Nephron progenitor cell (in vitro differentiated cells): ENCODE results near the gene ST13.
"Not testable (repeated sequence)": the region's sequence is repeated elsewhere in the genome, so short reads cannot be mapped to it uniquely, and the experiment has no call there.

Experiments
- DNase-seq: peaks from one replicate; pipeline ENCODE4 v3.0.0; 2021
- H3K27ac Mint-ChIP-seq: 2 replicates; pipeline ENCODE4 v1.8.0; 2021; ENCODE audit warnings: mild to moderate bottlenecking, moderate library complexity, mixed read lengths
- H3K27me3 Mint-ChIP-seq: 2 replicates; pipeline ENCODE4 v1.8.0; 2021; ENCODE audit warnings: mild to moderate bottlenecking, low read depth, mixed read lengths; ENCODE audit not compliant: poor library complexity
- H3K36me3 Mint-ChIP-seq: 2 replicates; pipeline ENCODE4 v1.8.0; 2021; ENCODE audit warnings: low read depth, mixed read lengths
- H3K4me1 Mint-ChIP-seq: 2 replicates; pipeline ENCODE4 v1.8.0; 2021; ENCODE audit warnings: mixed read lengths
- H3K4me3 Mint-ChIP-seq: 2 replicates; pipeline ENCODE4 v1.8.0; 2021; ENCODE audit warnings: mild to moderate bottlenecking, moderate library complexity, mixed read lengths
- H3K9me3 Mint-ChIP-seq: 2 replicates; pipeline ENCODE4 v1.8.0; 2021; ENCODE audit warnings: mild to moderate bottlenecking, moderate library complexity, mixed read lengths
- TF ChIP-seq, protein P1 (sequence below): fragments of 200-600 bp; sonication (generic); IDR thresholded peaks from 2 replicates; pipeline ENCODE4 v1.5.0; 2021; ENCODE audit warnings: antibody characterized with exemption

ST13 gene

DNA sequence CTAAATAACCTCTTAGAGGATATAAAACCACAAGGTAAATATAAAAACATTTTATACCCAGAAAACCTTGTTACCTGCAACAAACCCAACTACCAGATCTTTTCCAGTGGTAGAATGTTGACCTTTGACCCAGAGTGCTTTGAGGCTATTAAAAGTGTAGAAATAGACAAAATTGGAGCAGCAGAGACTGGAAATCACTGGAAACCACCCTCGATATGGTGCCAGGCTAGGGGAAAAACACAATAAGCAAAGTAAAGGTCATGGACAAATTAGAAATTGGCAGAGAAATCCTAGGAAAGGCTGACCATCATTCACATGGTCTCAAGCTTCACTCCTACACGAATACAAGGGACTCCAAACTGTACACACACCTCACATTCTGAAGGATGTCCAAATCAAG, 64.0 kb downstream of the ST13 start:
- H3K4me3 Mint-ChIP-seq, result no peak overlapping the region
- H3K9me3 Mint-ChIP-seq, result no peaks in the 10 kb centered on the region
- DNase-seq, result no peak
- H3K36me3 Mint-ChIP-seq, result peaks cover 63% of the 10 kb centered on the region
- H3K4me1 Mint-ChIP-seq, result no peaks in the 10 kb centered on the region
- H3K27ac Mint-ChIP-seq, result no peak overlapping the region
- no peaks in the 10 kb centered on the region for H3K27me3 Mint-ChIP-seq
- TF ChIP-seq, protein P1, sequence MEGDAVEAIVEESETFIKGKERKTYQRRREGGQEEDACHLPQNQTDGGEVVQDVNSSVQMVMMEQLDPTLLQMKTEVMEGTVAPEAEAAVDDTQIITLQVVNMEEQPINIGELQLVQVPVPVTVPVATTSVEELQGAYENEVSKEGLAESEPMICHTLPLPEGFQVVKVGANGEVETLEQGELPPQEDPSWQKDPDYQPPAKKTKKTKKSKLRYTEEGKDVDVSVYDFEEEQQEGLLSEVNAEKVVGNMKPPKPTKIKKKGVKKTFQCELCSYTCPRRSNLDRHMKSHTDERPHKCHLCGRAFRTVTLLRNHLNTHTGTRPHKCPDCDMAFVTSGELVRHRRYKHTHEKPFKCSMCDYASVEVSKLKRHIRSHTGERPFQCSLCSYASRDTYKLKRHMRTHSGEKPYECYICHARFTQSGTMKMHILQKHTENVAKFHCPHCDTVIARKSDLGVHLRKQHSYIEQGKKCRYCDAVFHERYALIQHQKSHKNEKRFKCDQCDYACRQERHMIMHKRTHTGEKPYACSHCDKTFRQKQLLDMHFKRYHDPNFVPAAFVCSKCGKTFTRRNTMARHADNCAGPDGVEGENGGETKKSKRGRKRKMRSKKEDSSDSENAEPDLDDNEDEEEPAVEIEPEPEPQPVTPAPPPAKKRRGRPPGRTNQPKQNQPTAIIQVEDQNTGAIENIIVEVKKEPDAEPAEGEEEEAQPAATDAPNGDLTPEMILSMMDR, result no peak

DNA sequence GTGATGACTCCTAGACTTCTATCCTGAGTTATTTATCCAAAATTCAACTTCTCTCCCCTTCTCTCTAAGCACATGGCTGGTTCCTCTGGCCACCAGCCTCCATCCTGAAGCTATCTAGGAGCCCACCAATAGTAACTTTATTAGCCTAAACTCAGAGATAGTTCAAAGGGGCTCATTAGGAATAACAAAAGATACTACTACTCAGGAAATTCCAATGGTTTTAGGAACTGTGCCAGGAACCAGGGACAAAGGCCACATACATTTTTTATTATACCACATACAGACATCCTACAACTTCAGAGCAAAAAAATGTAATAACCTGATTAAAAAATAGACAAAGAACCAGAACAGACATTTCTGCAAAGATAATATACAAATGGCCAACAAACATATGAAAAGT, 65.2 kb downstream of the ST13 start:
- H3K9me3 Mint-ChIP-seq, result no peaks in the 10 kb centered on the region
- no peak overlapping the region for H3K4me3 Mint-ChIP-seq
- peaks cover 65% of the 10 kb centered on the region for H3K36me3 Mint-ChIP-seq
- TF ChIP-seq, protein P1, result no peak
- H3K27ac Mint-ChIP-seq, result peak overlapping the region; percentile 5
- H3K4me1 Mint-ChIP-seq, result no peaks in the 10 kb centered on the region
- no peak for DNase-seq
- H3K27me3 Mint-ChIP-seq, result no peaks in the 10 kb centered on the region

DNA sequence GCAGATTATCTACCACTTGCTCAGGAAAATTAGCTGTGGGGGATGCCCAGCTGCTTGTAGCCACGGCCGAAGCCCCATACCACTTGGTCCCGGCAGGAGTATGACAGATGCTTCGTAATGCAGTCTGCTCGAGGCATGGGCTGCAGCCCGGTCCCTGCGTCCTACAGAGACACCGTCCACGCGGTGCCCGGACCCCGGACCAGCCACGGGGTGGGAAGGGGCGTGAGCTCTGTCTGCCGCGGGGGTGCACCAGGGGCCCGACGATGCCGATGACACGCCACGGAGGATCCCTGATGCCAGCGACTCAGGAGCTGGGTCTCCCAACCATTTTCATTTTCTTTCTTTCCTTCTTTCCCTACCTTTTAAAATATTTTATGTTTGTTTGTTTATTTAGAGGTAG, 67.3 kb downstream of the ST13 start:
- DNase-seq, result no peak
- H3K9me3 Mint-ChIP-seq, result no peaks in the 10 kb centered on the region
- peaks cover 58% of the 10 kb centered on the region for H3K36me3 Mint-ChIP-seq
- H3K27me3 Mint-ChIP-seq, result no peaks in the 10 kb centered on the region
- no peak overlapping the region for H3K4me3 Mint-ChIP-seq
- H3K27ac Mint-ChIP-seq, result no peak overlapping the region
- H3K4me1 Mint-ChIP-seq, result no peaks in the 10 kb centered on the region
- TF ChIP-seq, protein P1, result no peak

DNA sequence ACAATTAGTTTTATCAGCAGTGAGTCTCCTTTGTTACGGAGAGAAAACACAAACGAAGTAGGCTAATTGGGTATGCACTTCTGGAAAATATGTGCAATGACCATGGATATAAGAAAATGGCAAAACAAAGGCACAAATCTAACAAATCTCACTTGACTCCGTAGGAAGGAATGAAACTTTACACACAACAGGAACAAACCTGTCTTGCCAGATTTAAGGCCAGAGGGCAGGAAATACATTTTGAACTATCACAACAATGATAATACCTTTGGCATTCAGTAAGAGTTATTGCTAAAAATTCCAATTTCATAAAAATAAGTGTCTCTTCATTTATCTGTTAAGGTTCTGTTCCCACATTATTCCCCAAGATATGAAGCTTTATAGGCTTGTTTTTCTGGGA, 73.9 kb downstream of the ST13 start:
- Mint-ChIP-seq H3K4me3 (no peak overlapping the region), H3K27me3 (no peaks in the 10 kb centered on the region), H3K9me3 (no peaks in the 10 kb centered on the region), H3K27ac (no peak overlapping the region), H3K4me1 (no peaks in the 10 kb centered on the region), H3K36me3 (peaks cover 43% of the 10 kb centered on the region)
- no peak for DNase-seq
- TF ChIP-seq, protein P1, result no peak

DNA sequence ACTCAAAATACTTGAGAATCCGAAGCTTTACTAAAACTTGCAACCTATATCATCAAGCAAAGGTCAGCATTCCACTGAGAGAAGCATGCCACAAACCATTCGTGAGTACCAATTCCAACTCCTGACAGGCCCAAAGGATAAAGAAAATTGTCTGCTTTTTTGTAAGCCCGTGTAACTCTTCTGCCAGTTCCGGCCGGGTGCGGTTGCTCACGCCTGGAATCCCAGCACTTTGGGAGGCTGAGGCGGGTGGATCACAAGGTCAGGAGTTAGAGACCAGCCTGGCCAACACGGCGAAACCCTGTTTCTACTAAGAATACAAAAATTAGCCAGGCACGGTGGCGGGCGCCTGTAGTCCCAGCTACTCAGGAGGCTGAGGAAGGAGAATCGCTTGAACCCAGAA, 74.7 kb downstream of the ST13 start:
- H3K9me3 Mint-ChIP-seq, H3K4me1 Mint-ChIP-seq, H3K4me3 Mint-ChIP-seq, DNase-seq, H3K27me3 Mint-ChIP-seq: not testable (repeated sequence)
- H3K27ac Mint-ChIP-seq, result peak overlapping the region; percentile 64
- peaks cover 45% of the 10 kb centered on the region for H3K36me3 Mint-ChIP-seq
